Common myeloid progenitor, CD34-positive (primary cell): ENCODE results near the gene MAGI1.

Experiments
- CTCF ChIA-PET: fragments of 350-600 bp; sonication (Branson Sonifier 250); formaldehyde crosslinking; loops from one replicate; lab custom pipeline; 2021; ENCODE audit warnings: antibody characterized with exemption; lab: Charles Lee
- POLR2A ChIA-PET: fragments of 350-600 bp; sonication (Branson Sonifier 250); formaldehyde crosslinking; loops from one replicate; lab custom pipeline; 2021; ENCODE audit warnings: antibody characterized with exemption; lab: Charles Lee
- DNase-seq, 3 donors: peaks; one replicate each; pipeline versions ENCODE4 v3.0.0 to v3.0.0-alpha.2; 2013
- H3K27ac ChIP-seq, 2 experiments: 1 replicate in 1 of 2; 2 replicates in 1 of 2; pipeline ENCODE4 v1.7.0; 2013; ENCODE audit warnings: inconsistent platforms in 2 of 2, low read length in 2 of 2, mild to moderate bottlenecking in 2 of 2, low read depth in 1 of 2, moderate library complexity in 1 of 2; ENCODE audit not compliant: severe bottlenecking in 2 of 2, insufficient read depth in 1 of 2, poor library complexity in 1 of 2
- H3K27me3 ChIP-seq, 5 experiments: replicated peaks in 2 of 5; 1 replicate in 3 of 5; 2 replicates in 2 of 5; pipeline versions ENCODE4 v1.6.1 to v1.7.0; 2013; ENCODE audit warnings: low read length in 4 of 5, mild to moderate bottlenecking in 2 of 5, moderate library complexity in 2 of 5, inconsistent platforms in 1 of 5; ENCODE audit not compliant: insufficient read depth in 5 of 5, control insufficient read depth in 4 of 5
- H3K36me3 ChIP-seq, 4 experiments: 1 replicate in 2 of 4; 2 replicates in 2 of 4; pipeline versions ENCODE4 v1.6.1 to v1.7.0; 2013; ENCODE audit warnings: low read length in 3 of 4, control low read depth in 1 of 4, mild to moderate bottlenecking in 1 of 4; ENCODE audit not compliant: control insufficient read depth in 4 of 4, insufficient read depth in 4 of 4
- H3K4me1 ChIP-seq, 4 experiments: 1 replicate in 3 of 4; 2 replicates in 1 of 4; pipeline versions ENCODE4 v1.6.1 to v1.7.1; 2013; ENCODE audit warnings: low read length in 3 of 4, mild to moderate bottlenecking in 3 of 4, control low read depth in 1 of 4, inconsistent platforms in 1 of 4, moderate library complexity in 1 of 4; ENCODE audit not compliant: control insufficient read depth in 4 of 4, insufficient read depth in 4 of 4; ENCODE audit errors: control extremely low read depth in 1 of 4
- H3K4me3 ChIP-seq, 7 experiments: 1 replicate in 4 of 7; 2 replicates in 3 of 7; pipeline versions ENCODE4 v1.5.1 to v1.7.0; 2013; ENCODE audit warnings: mild to moderate bottlenecking in 7 of 7, low read length in 6 of 7, moderate library complexity in 6 of 7, inconsistent platforms in 2 of 7, low read depth in 2 of 7, control low read depth in 1 of 7; ENCODE audit not compliant: insufficient read depth in 4 of 7, control insufficient read depth in 1 of 7; ENCODE audit errors: extremely low read depth in 1 of 7
- H3K9me3 ChIP-seq, 5 experiments: 1 replicate in 4 of 5; 2 replicates in 1 of 5; pipeline versions ENCODE4 v1.6.1 to v1.7.1; 2013; ENCODE audit warnings: low read length in 4 of 5, mild to moderate bottlenecking in 2 of 5, inconsistent platforms in 1 of 5, low read depth in 1 of 5, moderate library complexity in 1 of 5; ENCODE audit not compliant: control insufficient read depth in 4 of 5, insufficient read depth in 2 of 5; ENCODE audit errors: control extremely low read depth in 1 of 5
- WGBS: methylation state at CpG from one replicate; pipeline ENCODE4 v1.1.5; 2013; ENCODE audit not compliant: insufficient coverage; 5-methylcytosine and 5-hydroxymethylcytosine counted together

Gene MAGI1

DNA sequence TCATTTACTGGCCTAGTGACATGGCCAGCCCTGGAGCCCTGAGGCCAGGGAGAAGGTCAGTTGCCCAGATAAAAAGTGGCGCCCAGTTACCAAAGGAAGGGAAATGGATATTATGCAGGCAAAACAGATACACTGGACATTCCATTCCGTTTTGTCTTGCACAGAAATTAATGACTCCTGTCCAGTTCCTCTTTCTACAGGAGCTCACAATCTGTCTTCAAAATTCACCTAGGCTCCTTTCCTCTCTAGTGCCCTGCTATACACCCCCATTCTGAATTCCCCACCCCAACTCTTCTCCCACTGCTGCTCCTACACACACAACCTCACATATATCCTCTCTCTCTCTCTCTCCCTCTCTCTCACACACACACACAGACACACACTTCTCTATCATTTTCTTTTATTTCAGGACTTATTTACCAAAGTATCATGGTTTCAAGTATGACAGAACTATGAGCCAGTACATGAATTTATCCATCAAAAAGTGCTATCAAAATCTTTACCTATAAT, 229.0 kb downstream of the MAGI1 start:
- H3K4me3 ChIP-seq, result no peak overlapping the region
- 63% methylated on average over 2 of the region's 2 CpGs for WGBS
- H3K4me1 ChIP-seq, result no peaks in the 10 kb centered on the region
- no peaks in the 10 kb centered on the region for H3K9me3 ChIP-seq
- ChIA-PET POLR2A (no interaction called here), CTCF (no interaction called here)
- peaks cover 0 to 2% (median 0%) of the 10 kb centered on the region in 5 experiments for H3K27me3 ChIP-seq
- no peaks in the 10 kb centered on the region for H3K36me3 ChIP-seq
- no peak overlapping the region for H3K27ac ChIP-seq
- DNase-seq, result no peak

DNA sequence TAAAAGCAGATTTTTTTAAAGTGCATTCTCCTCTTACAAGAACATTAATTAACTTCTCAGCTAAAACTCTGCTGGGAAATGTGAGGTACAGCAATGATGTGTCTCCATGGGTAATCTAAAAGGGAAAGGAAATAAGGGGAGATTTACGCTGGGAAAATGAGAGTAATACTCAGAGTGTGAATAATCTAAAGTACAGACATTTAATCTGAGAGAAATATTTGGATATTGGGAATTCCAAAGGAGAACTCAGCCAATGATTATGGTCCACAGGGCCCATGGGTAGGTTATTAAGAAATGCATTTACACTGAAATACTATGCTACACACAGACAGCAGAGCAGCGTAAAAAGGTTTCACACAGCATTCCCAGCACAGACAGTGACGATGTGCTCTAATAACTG, 229.9 kb downstream of the MAGI1 start:
- H3K4me3 ChIP-seq, result no peak overlapping the region
- no peak overlapping the region for H3K27ac ChIP-seq
- no peaks in the 10 kb centered on the region for H3K9me3 ChIP-seq
- POLR2A ChIA-PET, result no interaction called here
- CTCF ChIA-PET, result no interaction called here
- 87% methylated on average over 3 of the region's 3 CpGs for WGBS
- H3K4me1 ChIP-seq, result no peaks in the 10 kb centered on the region
- no peaks in the 10 kb centered on the region for H3K36me3 ChIP-seq
- no peak for DNase-seq
- H3K27me3 ChIP-seq, result peaks cover 0 to under 1% (median 0%) of the 10 kb centered on the region in 5 experiments

DNA sequence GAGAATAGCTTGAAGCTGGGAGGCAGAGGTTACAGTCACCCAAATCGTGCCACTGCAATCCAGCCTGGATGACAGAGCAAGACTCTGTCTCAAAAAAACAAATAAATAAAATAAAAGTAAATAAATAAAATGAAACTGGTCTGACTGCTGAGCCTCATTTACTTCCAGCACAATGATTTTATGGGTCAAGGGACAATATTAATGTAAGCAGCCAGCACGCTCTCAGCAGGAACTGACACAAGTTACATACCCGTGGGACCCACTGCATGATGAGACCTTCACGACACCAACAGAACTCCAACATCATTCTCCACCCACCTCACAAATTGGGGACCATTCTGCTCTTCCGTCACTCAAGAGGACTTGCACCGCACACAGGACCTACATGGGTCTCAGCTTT, 230.3 kb downstream of the MAGI1 start:
- Histone ChIP-seq H3K36me3 (no peaks in the 10 kb centered on the region), H3K27ac (no peak overlapping the region), H3K4me3 (no peak overlapping the region), H3K9me3 (no peaks in the 10 kb centered on the region), H3K4me1 (no peaks in the 10 kb centered on the region), H3K27me3 (no peaks in the 10 kb centered on the region)
- no peak for DNase-seq
- POLR2A ChIA-PET, result no interaction called here
- WGBS, result 93% methylated on average over 4 of the region's 6 CpGs
- CTCF ChIA-PET, result no interaction called here

DNA sequence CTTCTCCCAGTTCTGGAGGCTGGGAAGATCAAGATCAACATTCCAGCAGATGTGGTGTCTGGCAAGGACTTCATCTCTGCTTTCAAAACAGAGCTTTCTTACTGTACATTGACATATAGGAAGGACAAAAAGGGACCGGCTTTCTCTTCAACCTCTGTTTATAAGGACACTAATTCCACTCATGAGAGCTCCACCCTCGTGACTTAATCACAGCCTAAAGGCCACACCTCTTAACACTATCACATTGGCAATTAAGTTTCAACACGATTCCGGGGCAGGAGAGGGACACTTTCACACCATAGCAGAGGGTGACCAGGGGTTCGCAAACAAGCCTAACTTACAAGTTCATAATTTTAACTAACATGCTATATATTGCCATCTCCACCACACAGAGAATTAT, 231.5 kb downstream of the MAGI1 start:
- H3K36me3 ChIP-seq, result no peaks in the 10 kb centered on the region
- no peaks in the 10 kb centered on the region for H3K27me3 ChIP-seq
- H3K4me1 ChIP-seq, result no peaks in the 10 kb centered on the region
- no peak overlapping the region for H3K4me3 ChIP-seq
- H3K9me3 ChIP-seq, result no peaks in the 10 kb centered on the region
- ChIA-PET CTCF (interaction anchor here (1.0 kb wide), 1 partner anchor 22 kb away, joined by 4 read pairs; no protein-coding TSS in a partner anchor), POLR2A (no interaction called here)
- 91% methylated on average over 4 of the region's 5 CpGs for WGBS
- no peak for DNase-seq
- H3K27ac ChIP-seq, result no peak overlapping the region

DNA sequence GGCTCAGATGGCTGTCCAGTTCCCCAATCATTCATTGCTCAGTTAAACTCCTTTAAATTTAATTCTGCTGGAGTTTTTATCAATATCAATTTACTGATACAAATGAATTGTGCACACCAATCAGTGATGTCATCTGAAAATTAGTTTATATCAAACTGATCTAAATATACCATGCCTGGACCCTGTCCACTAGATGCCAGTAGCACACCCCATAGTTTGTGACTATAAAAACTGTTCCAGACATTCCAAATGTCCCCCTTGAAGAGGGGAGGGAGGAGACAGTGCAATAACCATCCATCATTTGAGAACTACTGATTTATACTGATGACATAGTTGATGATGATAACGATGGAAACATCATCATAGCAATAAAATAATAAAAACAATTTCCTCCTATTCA, 232.1 kb downstream of the MAGI1 start:
- DNase-seq, result no peak
- CTCF ChIA-PET, result interaction anchor here (0.6 to 1.0 kb wide), 2 partner anchors 22 to 1548 kb away, joined by 3 to 4 read pairs; no protein-coding TSS in a partner anchor
- no CpG with 5 or more reads among the region's 1 CpG for WGBS
- Histone ChIP-seq H3K36me3 (no peaks in the 10 kb centered on the region), H3K4me1 (no peaks in the 10 kb centered on the region), H3K27ac (no peak overlapping the region), H3K4me3 (no peak overlapping the region), H3K27me3 (no peaks in the 10 kb centered on the region), H3K9me3 (no peaks in the 10 kb centered on the region)
- POLR2A ChIA-PET, result no interaction called here

DNA sequence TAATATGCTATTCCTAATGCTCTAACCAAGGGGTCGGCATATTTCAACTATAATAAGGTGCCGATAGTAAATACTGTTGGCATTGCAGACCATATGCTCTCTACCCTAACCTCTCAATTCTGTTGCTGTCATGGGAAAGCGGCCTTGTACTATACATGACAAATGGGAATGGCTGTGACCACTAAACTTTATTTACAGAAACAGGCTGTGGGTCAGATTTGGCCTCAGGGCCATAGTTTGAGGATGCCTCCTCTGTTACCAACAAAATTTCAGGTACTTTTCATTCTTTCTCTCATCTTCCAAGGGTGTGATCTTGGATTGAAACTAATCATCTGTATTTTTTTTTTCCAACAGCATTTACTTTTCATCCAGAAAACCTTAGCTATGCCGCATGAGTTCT, 242.0 kb downstream of the MAGI1 start:
- ChIA-PET POLR2A (no interaction called here), CTCF (interaction anchor here (1.2 kb wide), 2 partner anchors 11 to 1265 kb away, joined by 3 read pairs; no protein-coding TSS in a partner anchor)
- H3K4me3 ChIP-seq, result no peak overlapping the region
- 93% methylated on average over 2 of the region's 4 CpGs for WGBS
- H3K9me3 ChIP-seq, result no peaks in the 10 kb centered on the region
- H3K4me1 ChIP-seq, result no peaks in the 10 kb centered on the region
- peaks cover 0 to 2% (median 0%) of the 10 kb centered on the region in 5 experiments for H3K27me3 ChIP-seq
- H3K36me3 ChIP-seq, result no peaks in the 10 kb centered on the region
- no peak overlapping the region for H3K27ac ChIP-seq
- DNase-seq, result no peak

DNA sequence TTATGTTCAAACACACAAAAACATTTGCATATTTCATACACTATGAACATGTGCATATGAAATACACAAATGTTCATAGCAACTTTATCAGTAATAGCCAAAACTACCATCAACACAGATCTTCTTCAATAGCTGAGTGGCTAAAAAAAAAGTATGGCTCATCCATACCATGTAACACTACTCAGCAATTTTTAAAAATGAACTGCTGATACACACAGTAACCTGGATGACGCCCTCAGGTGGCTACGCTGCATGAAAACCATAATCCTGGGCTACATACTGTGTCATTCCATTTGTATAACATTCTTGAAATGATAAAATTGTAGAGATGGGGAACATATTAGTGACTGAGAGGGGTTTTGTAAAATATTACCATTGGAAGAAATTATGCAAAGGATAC, 243.6 kb downstream of the MAGI1 start:
- Histone ChIP-seq H3K27ac (no peak overlapping the region), H3K27me3 (peaks cover 0 to 2% (median 0%) of the 10 kb centered on the region in 5 experiments), H3K9me3 (no peaks in the 10 kb centered on the region), H3K36me3 (no peaks in the 10 kb centered on the region), H3K4me3 (no peak overlapping the region), H3K4me1 (no peaks in the 10 kb centered on the region)
- no CpG with 5 or more reads among the region's 2 CpGs for WGBS
- no peak for DNase-seq
- POLR2A ChIA-PET, result no interaction called here
- CTCF ChIA-PET, result no interaction called here
